Stimulated activated CD4-positive, alpha-beta T cell treated with anti-CD3 and anti-CD28 coated beads, Interleukin-4, amount 100 ng/mL, for 4 hours (primary cell): ENCODE results near the gene KLHL30.

Source experiments
- DNase-seq, 2 experiments: peaks; one replicate each; pipeline ENCODE4 v3.0.0-alpha.2; 2020

Gene KLHL30

DNA sequence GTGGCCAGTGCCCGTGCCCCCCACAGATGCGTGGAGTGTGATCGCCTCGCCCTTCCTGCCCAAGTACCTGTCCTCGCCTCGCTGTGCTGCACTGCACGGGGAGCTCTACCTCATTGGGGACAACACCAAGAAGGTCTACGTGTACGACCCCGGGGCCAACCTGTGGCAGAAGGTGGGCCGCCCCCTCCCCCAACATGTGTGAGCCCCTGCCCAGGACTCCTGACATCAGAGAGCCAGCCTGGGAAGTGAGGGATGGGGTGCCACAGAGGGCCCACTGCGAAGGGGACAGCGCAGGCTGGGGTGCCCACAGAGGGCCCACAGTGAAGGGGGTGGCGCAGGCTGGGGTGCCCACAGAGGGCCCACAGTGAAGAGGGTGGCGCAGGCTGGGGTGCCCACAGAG, 10.5 kb downstream of the KLHL30 start:
- DNase-seq: no peak

DNA sequence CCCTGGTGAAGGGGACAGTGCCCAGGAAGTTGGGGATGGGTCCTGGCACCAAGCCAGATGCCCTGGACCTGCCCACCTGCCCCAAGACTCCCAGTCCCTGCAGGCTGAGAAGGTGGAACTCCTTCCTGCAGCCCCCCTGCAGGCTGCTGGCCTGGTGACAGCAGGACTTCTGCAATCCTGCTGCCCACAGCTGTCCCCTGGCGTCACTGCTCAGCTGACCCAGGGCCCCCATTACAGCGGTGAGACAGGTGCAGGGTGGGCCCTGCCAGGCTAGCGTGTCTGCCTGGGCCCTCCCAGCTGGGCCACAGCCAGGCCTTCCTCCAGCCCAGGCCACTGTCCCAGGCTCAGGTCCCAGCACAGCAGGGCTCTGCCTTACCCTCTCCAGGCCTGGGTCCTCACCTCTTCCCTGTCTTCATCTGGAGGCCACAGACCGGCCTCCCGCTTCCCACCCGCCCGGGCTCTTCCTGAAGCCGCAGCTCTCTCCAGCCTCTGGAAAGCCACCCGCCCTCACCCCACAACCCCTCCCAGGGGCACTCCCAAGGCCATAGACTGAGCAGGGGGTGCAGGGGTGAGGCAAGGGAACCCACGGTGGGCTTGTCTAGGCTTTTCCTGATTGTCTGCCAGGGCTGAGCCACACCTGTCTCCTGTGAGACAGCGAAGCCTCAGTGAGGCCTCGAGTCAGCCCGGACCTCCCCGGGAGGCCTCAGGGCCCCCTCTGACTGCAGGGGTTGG, 11.5 kb downstream of the KLHL30 start:
- no peak for DNase-seq

DNA sequence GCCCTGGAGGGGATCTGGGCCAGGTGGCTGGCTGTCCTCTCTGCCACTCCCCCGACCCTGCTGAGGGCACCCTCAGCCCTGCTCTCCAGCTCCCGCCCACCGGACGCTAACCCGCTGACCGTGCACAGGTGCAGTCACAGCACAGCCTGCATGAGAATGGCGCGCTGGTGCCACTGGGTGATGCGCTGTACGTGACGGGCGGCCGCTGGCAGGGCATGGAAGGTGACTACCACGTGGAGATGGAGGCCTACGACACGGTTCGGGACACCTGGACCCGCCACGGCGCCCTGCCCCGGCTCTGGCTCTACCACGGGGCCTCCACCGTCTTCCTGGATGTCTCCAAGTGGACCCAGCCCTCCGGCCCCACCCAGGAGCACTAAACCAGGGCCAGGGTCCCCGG, 12.2 kb downstream of the KLHL30 start:
- no peak for DNase-seq

DNA sequence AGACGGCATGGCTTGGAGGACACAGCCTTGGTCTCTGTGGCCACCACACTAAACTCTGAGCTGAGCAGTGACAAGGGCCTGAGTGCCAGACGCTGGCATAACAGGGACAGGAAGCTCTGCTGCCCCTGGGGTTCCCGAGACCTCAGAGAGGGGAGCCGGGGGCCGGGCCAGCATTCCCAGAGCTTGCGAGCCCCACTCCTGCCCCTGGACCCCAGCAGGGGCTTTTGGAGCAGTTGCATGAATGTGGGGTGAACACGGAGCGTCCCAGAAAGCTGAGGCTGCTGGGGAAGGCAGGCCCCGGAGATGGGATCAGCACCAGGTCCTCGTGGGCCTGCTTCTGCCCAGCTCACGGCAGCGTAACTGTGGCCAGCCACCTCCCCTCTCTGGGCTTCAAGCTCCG, 12.7 kb downstream of the KLHL30 start:
- no peak for DNase-seq

DNA sequence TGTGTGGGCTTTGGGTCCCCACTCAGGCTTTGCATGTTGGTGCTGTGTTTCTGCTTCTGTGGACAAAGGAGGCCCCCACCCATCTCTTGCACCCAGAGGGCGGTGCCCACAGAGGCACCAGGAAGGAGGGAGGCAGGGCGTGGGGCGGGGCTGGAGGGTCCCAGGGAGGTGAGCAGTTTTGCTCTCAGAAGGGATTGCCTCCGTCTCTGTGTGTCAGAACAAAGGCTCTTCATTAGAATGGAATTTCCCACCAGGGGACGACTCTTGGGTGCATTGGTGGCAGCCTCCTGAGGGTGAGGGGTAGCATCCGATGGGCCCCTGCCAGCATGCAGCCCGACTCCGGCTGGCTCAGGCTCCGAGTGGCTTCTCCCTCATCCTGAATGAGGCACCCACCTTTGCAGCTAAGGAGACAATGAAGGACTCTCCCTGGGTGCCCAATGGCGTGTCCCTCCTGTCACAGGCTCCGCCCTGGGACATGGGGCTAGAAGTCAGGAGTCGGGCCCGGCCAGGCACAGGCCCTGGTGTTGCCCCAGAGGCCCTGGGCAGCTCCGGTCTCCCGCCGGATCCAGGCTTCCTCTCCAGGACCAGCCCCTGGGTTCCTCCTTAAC, 13.3 kb downstream of the KLHL30 start:
- no peak for DNase-seq

DNA sequence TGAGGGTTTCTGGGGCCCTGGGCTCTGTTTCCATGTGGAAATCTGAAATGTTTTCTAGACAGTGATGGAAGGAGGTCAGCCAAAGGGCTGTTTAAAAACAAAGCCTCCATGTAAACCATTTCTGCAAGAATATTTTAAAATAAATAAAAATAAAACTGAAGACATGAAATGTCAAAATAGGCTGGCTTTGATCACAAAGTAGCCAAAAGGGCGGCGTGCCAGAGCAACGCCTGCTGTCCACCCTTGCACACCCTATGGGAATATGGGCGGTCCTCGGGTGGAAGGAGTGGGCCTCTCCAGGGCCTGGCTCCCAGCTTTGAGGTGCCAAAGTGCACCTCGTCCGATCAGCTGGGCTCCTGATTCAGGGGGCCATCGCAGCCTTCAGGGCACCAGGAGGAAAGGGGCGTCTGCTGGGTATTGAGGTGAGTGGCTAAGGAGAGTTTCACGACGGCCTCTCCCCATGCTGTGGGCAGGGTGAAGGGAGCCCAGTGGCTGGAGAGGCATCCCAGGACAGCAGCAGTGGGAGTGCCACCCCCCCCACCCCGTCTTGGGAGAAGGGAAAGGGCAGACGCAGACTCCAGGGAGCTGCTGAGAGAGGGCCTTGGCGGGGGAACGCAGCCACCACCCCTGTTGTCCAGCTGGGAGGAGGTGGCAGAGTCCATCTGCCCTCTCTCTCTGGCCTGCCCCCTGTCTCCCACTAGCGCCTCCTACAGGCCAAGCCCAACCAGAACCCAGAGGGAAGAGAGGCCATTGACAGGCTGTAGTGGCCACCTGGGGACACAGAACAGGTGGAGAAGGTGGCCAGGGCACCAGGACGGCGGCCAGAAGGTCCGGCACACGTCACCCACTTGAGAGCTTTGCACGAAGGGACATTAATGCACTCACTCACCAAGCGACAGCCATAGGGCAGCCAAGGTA, 14.6 kb downstream of the KLHL30 start:
- no peak for DNase-seq

DNA sequence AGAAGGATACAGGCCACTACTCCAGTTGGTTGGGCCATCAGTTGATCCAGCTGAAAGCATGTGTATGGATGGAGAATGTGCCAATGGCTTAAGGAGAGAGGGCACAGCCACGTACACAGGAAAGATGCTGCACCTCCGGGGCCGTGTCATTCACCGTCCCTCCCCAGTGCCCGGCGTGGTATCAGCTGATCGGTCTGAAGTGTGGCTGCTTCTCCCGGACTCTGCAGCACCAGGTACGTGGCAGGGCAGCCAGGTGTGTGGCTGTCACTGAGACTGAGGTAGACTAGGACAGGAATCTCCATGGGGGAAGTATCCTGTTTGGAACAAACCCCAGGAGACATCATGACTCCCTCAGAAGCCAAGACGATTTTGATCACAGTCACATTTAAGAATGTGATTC, 16.1 kb downstream of the KLHL30 start:
- no peak for DNase-seq

DNA sequence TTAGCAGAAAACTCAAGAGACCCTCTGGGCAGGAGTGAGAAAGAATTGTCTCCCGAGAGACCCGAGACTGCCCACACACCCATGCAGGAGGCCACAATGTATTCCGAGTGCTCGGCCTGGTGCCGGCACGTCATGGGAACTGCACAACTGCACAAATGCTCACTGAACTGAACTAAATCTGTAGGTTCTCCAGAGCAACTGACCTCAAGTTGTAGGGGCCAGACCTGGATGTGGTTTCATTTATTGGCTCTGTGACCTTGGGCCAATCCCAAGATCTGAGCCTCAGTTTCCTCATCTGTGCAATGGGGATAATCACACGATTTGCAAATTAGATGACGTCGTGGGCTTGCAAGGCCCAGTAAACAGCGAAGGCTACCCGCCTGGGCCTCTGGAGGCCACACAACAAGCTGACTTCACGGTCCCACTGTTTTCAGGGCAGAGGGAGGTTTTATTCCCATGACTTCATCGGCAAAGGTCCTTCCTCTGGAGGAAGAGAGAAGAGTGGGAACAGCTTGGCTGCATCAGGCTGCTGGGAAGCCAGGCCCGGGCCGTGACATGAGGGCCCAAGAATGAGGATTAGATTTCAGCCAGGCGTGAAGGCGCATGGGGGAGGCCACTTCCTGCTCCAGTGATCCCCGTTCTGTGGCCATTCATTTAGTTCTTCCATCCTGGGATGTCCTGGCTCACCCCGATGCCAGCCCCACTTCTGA, 16.7 kb downstream of the KLHL30 start:
- no peak for DNase-seq

DNA sequence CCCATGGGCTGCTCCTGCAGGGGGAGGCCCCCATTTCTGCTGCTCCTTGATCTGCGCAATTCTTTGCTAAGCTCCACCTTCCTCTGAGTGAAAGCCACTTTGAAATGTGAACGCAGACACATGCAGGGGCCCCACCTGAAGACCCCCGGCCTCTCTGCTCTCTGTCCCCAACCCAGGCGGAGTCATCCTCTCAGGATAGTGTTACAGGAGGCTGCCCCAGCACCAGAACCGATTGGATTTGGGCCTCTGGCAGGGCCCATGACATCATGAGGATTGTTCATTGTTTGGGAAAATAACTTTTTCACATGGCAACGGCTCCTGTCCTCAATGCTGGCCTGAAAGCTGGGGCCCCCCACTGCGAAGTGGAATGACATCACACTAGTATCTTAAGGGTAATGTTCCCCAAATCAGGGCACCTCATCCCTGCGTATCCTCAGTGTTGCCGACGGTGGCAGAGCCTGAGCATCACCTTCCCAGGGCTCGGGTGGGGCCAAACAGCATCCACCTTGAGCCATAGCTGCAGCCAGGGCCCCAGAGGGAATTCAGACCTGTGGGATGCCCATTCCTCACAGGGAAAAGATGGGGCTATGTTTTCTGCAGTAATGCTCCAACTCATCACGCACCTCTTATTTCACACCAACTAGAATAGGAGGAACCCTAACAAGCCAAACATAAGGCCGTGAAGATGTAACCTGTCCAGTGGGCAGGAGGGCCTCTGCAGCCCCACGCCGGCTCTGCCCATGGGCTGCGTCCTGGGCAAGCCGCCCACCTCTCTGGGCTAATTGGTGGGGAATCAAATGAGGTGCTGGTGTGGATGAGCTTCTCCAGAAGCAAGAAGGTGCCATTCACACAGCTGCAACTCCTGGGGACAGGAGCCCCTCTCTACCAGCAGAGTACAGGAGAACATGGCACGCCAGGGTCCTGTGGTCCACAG, 17.6 kb downstream of the KLHL30 start:
- no peak for DNase-seq

DNA sequence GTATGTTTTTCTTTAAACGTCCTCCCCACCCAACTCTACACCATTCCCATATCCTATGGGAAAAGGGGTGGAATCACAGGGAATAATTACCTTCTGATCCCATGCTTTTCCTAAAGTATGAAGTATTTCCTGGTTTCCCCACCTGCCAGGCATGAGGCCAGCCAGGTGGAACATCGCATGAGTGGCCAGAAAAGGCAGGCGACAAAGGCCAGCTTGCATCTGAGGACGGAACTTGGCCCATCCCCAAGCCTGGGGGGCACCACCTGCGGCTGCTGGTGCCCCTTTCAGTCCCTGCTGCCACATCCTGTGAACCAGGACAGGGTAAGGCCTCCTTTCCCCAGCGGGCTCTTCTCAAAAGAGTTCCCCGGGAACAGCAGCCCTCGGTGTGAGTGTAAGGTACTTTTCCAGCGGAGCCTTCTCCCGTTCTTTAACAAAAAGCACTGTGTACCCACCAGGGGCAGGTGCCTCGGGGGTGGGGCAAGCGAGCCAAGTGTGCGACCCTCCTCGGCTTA, 19.1 kb downstream of the KLHL30 start:
- no peak for DNase-seq

DNA sequence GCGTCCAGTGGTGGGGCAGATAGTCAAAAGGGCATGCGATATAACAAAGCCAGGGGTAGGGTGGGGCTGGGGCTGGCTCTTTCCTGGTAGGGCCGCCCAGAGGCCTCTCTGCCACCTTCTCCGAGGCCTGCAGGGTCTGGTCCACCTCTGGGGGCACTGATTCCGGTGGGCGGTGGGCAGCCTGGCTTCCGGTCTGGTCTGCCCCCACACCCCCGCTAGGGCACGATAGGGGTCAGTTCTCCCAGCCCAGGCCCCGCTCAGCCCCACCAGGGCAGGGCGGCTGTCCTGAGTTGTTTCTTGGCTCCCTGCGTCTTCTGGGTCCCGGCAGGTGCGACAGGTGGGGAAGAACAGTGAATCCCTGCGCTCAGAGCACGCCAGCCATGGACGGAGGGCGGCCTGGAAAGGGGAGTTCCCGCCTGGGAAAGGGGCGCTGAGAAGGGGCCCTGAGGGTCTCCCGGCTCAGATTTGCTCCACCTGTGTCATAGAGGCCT, 19.6 kb downstream of the KLHL30 start:
- DNase-seq: no peak

DNA sequence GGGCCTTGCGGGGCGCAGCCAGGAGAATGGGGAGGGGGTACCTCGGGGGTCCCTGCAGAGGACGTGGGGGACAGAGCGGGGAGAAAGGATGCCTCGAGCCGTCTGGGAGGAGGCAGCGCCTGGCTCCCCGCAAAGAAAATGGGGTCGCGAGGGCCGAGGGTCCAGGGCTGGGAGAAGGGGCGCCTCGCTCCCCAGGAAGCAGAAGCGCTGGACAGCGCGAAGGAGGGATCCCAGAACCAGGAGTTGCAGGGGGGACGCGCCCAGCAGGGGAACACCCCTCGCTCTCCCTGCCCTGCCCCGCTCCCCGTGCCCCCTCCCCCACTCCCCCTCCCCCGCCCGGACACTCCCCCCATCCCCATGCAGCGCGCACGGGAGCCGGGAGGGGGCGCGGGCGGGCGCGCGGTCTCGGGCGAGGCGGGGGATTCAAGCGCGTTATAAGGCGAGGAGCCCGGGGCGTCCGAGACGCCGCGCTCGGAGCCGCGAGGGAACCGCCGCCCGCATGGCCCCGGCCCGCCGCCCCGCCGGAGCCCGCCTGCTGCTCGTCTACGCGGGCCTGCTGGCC, 20.1 kb downstream of the KLHL30 start, which contains the start of gene ERFE:
Gene ERFE (plus strand): TSS at position 462 of the 562 bp plus-strand sequence. CDS start 38 bp downstream, at position 500.
- DNase-seq: peak; percentile 44 to 60

DNA sequence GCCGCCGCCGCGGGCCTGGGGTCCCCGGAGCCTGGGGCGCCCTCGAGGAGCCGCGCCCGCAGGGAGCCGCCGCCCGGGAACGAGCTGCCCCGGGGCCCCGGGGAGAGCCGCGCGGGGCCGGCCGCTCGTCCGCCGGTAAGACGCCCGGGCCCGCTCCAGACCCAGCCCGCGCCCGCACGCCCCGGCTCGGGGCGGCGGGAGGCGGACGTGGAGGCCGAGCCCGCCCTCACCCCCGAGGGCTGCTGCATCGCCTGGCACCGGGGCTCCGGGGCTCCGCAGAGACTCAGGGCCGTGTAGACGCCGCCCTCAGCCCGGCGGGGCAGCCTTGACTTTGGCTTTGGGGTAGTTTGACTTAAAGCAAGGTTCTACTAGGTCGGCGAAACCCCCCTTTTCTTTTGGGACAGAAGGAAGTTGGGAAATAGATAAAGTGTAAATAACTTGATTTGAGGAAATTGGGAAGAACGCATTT, 20.6 kb downstream of the KLHL30 start:
- DNase-seq: no peak

DNA sequence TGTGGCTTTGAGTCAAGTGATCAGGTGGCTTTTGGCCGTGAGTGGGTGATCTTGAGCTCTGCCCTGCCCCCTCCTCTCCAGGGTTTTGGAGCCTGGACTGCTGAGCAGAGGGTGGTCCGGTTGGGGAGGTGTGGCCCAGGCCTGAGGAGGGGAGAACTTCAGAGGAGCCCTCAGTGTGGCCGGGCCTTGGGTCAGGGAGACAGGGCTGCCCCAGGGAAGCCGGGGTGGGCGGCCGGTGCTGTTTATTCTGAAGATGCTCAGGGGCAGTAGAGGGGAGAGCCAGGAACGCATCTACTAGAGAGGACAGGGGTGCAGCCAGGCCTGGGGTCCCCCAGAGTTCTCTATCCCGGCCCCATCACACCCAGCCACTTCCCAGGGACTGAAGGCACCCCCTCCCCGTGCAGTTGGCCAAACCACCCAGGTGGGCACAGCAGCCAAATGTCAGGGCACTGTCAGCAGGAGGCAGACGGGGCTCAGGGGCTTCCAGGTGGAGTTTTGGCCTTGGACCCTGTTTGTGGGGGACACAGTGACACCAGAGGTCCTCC, 21.3 kb downstream of the KLHL30 start:
- no peak for DNase-seq

DNA sequence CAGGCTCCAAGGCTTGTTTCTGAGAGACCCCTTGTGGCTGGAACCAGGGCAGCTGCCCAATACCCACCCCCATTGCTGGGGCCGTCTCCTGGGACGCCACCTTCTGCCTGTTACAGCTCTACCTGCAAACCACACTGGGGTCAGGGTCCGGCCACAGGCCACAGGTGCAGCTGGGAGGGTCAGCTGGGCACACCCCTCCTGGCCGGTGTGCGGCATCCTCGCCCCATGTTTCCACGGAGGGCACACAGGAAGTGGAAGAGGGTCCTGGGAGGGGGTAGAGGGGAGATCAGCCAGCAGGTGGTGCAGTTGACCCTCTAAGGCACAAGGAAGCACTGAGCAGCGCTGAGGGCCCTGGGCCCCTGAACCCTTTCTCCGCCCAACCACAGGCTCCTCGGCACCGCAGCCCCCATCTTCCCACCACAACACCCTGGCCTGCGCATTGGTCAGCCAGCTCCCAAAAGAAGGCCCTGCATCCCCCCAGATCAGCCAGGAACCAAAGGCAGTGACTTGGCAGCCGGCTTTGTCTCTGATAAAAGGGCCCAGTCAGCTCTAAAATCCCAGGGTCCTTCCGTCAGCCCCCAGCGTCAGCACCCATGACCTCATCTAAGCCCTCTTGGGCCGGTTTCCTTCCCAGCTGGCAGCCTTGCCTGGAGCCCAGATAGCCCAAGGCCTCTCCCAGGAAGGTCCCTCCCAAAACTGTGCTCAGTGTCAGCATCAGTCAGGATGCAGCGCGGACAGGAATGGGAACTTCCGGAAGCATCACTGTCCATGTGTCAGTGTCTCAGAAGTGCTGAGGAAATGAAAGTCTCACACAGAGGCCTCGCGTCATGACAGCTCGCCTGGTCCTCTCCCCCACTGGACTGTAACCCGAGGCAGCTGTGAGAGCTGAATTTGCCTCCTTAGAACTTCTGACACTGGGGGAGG, 22.0 kb downstream of the KLHL30 start:
- DNase-seq: no peak

DNA sequence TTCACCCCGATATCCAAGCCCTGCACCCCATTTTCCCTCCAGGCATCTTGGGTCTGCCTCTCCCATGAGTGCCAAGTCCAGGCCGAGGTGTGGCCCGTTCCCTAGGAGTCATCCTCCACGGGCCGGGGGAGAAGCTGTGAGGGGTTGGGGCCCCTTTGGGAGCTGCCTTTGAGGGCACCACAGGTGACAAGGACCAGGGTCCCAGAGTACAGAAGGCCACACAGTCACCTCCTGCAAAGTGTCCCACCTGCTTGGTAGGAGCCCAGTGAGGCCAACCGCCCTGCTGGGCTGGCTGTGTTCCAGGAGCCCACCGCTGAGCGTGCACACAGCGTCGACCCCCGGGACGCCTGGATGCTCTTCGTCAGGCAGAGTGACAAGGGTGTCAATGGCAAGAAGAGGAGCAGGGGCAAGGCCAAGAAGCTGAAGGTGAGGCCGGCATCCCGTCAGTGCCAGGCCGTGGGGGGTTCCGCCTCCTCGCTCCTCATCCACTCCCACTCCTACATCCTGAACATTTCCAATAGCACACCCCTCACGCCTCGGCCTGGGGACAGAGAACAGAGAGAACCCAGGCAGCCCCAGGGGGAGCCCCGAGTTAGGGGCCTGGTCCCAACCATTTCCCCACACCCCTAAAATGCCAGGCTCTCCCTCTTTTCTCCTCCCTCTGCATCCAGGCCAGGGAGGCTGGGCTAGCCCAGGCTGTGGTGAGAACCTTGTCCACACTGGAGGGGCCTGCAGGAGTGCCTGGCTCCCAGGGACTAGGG, 23.0 kb downstream of the KLHL30 start:
- DNase-seq: no peak

DNA sequence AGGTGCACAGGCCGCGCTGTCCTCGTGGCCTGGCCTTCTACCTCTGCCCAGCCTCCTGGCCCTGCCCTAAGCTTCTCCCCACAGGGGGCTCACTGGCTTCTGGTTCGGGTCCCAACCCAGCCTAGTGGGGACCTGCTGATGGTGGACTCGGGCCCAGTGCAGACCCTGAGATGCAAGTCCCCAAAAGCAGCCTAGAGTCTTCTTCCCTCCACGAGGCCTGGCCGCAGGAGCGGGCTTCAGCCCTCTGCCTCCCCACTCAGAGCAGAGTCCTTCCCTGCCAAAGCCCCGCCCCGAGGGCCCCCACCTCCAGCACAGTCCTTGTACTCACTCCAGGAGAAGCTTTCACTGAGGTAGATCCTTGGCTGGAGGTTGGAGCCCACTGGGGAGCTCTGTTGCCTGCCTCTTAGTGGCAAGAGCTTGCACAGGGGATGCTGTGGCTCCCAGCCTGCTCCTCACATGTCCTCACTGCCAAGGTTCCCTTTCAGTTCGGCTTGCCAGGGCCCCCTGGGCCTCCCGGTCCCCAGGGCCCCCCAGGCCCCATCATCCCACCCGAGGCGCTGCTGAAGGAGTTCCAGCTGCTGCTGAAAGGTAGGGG, 23.9 kb downstream of the KLHL30 start:
- no peak for DNase-seq

DNA sequence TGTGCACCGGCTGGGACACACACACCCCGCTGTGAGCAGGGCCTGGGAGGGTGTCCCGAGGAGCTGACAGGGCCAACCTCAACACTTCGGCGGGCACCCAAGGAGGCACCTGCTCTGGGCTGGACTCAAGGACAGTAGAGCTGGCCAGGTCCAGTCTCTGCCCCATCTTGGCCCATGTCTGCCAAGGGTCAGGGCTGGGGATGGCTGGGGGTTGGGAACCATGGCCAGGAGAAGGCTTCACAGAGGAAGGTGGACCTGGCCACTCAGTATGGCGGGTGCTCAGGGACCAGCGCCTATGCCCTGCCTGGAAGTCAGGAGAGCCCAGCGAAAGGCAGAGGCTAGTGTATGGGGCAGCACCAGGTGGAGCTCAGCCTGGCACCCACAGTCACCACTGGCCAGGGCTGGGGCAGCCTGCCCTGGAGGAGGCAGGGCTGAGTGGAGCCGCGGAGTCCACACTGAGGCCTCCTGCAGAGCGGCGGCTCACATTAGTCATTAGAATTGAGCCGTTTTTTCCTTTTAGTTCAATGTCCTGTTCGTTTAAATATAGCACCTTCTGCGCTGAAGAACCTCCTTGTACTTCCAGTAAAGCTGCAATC, 24.5 kb downstream of the KLHL30 start:
- no peak for DNase-seq
